Thyroid gland (tissue), 4 donors: Measurements from ENCODE around the gene UBE2H. TPM values are rescaled to one million over a fixed set of nuclear protein-coding genes. Genes with fewer than 3 reads are reported as not detected.

Experiments
- DNase-seq, 2 donors: peaks; one replicate each; pipeline ENCODE4 v3.0.0-alpha.2; 2019
- H3K27ac ChIP-seq, 3 donors: fragments of 200-600 bp; sonication (generic); 1 replicate in 2 of 3; 2 replicates in 1 of 3; pipeline ENCODE4 v1.5.1; 2016 to 2019; ENCODE audit warnings: mild to moderate bottlenecking in 1 of 3, moderate library complexity in 1 of 3
- H3K27me3 ChIP-seq: fragments of 200-600 bp; sonication (generic); one replicate; pipeline ENCODE4 v1.5.1; 2019
- H3K36me3 ChIP-seq, 2 donors: fragments of 200-600 bp; sonication (generic); one replicate each; pipeline ENCODE4 v1.5.1; 2016 to 2019
- H3K4me1 ChIP-seq, 2 donors: fragments of 200-600 bp; sonication (generic); one replicate each; pipeline ENCODE4 v1.5.1; 2017 to 2019
- H3K4me3 ChIP-seq, 3 donors: fragments of 200-600 bp; sonication (generic); replicated peaks in 1 of 3; 1 replicate in 2 of 3; 2 replicates in 1 of 3; pipeline ENCODE4 v1.5.1; 2016; ENCODE audit warnings: mild to moderate bottlenecking in 1 of 3
- H3K9me3 ChIP-seq: fragments of 200-600 bp; sonication (generic); one replicate; pipeline ENCODE4 v1.5.1; 2017
- CTCF ChIP-seq, 6 experiments: fragments of 200-600 bp in 3 of 6; fragments of 450-650 bp in 3 of 6; sonication (generic) in 3 of 6; IDR thresholded peaks; one replicate each; pipeline ENCODE4 v1.5.1; 2016 to 2019; ENCODE audit warnings: antibody characterized with exemption in 6 of 6, mild to moderate bottlenecking in 2 of 6, inconsistent platforms in 1 of 6, moderate library complexity in 1 of 6
- POLR2A ChIP-seq, 2 donors: fragments of 450-650 bp; IDR thresholded peaks; one replicate each; pipeline ENCODE4 v1.6.1; 2017; ENCODE audit warnings: antibody characterized with exemption in 2 of 2, mild to moderate bottlenecking in 2 of 2, moderate library complexity in 1 of 2
- WGBS, 2 donors: methylation state at CpG; one replicate each; pipeline ENCODE4 v1.1.5; 2017; 5-methylcytosine and 5-hydroxymethylcytosine counted together
- intact Hi-C: fragments of 100-400 bp; cut with DNase I; formaldehyde crosslinking; loops from one replicate; pipeline ENCODE4 v1.15.1; 2023
- total RNA-seq, 4 donors: library from RNA; depleted of rRNA; stranded (reverse); fragments of >200 nt; gene quantifications; one replicate each; pipeline ENCODE4 v1.2.3, GENCODE V29; 2016

The UBE2H gene
- total RNA-seq, 4 donors from 2014 or later, result 97.7 to 156 (median 122) TPM

GRCh38 chr7:129843978-129844840 is 108.6 kb downstream of the UBE2H start:
- Histone ChIP-seq H3K27ac (peak overlapping the region in 2 of 3 donors; percentile 6 to 17), H3K4me1 (peaks cover 30 to 57% of the 10 kb centered on the region in 2 donors)
- WGBS, 2 donors, result 78 to 82% methylated on average over 7 of the region's 7 CpGs

GRCh38 chr7:129843365-129843898 is 109.3 kb downstream of the UBE2H start:
- TF ChIP-seq POLR2A (IDR thresholded peaks at IDR 0.05), result no peak
- TF ChIP-seq CTCF (IDR thresholded peaks at IDR 0.05), result no peak
- WGBS, 2 donors, result 79 to 86% methylated on average over 12 of the region's 12 CpGs
- peaks cover 30 to 56% of the 10 kb centered on the region in 2 donors for H3K4me1 ChIP-seq
- H3K27ac ChIP-seq, result peak overlapping the region in 1 of 3 donors; percentile 6
- H3K27me3 ChIP-seq, result no peaks in the 10 kb centered on the region
- H3K4me3 ChIP-seq, result no peak overlapping the region
- no peaks in the 10 kb centered on the region for H3K9me3 ChIP-seq
- H3K36me3 ChIP-seq, result no peaks in the 10 kb centered on the region
- no peak for DNase-seq
- intact Hi-C loops, result no loop called here

More at GRCh38 chr7:129843978-129844840, 108.6 kb downstream of the UBE2H start:
- H3K4me3 ChIP-seq, result no peak overlapping the region
- intact Hi-C loops, result no loop called here
- TF ChIP-seq POLR2A (IDR thresholded peaks at IDR 0.05), result no peak
- TF ChIP-seq CTCF (IDR thresholded peaks at IDR 0.05), result no peak
- no peaks in the 10 kb centered on the region for H3K36me3 ChIP-seq
- H3K9me3 ChIP-seq, result no peaks in the 10 kb centered on the region
- no peaks in the 10 kb centered on the region for H3K27me3 ChIP-seq
- no peak for DNase-seq

GRCh38 chr7:129841465-129841864 is 111.3 kb downstream of the UBE2H start:
- Histone ChIP-seq H3K27me3 (no peaks in the 10 kb centered on the region), H3K27ac (peak overlapping the region; percentile 17 to 65 (median 25)), H3K9me3 (no peaks in the 10 kb centered on the region), H3K4me3 (no peak overlapping the region), H3K36me3 (no peaks in the 10 kb centered on the region), H3K4me1 (peaks cover 30 to 55% of the 10 kb centered on the region in 2 donors)
- no peak for TF ChIP-seq CTCF (IDR thresholded peaks at IDR 0.05)
- TF ChIP-seq POLR2A (IDR thresholded peaks at IDR 0.05), result no peak
- intact Hi-C loops, result no loop called here
- DNase-seq, result no peak
- 76 to 81% methylated on average over 3 of the region's 3 CpGs for WGBS, 2 donors

- no peak for TF ChIP-seq POLR2A (IDR thresholded peaks at IDR 0.05)
- TF ChIP-seq CTCF (IDR thresholded peaks at IDR 0.05), result no peak
These were observed 112.0 kb downstream of the UBE2H start for GRCh38 chr7:129840757-129841156.

GRCh38 chr7:129836983-129837382 is 115.8 kb downstream of the UBE2H start:
- 89 to 92% methylated on average over 3 of the region's 3 CpGs for WGBS, 2 donors
- TF ChIP-seq CTCF (IDR thresholded peaks at IDR 0.05) (no peak), POLR2A (IDR thresholded peaks at IDR 0.05) (no peak)
- intact Hi-C loops, result no loop called here
- Histone ChIP-seq H3K27ac (peak overlapping the region in 2 of 3 donors; percentile 59 to 76), H3K36me3 (peaks cover 0 to 4% of the 10 kb centered on the region in 2 donors), H3K9me3 (no peaks in the 10 kb centered on the region), H3K27me3 (no peaks in the 10 kb centered on the region), H3K4me1 (peaks cover 25 to 49% of the 10 kb centered on the region in 2 donors), H3K4me3 (no peak overlapping the region)
- DNase-seq, result no peak

More at GRCh38 chr7:129840757-129841156, 112.0 kb downstream of the UBE2H start:
- DNase-seq, result peak; percentile 22 to 56
- WGBS, 2 donors, result 41 to 50% methylated on average over 4 of the region's 4 CpGs
- Histone ChIP-seq H3K27me3 (no peaks in the 10 kb centered on the region), H3K36me3 (no peaks in the 10 kb centered on the region), H3K9me3 (no peaks in the 10 kb centered on the region), H3K4me1 (peaks cover 29 to 55% of the 10 kb centered on the region in 2 donors), H3K4me3 (no peak overlapping the region), H3K27ac (peak overlapping the region; percentile 17 to 65 (median 25))
- intact Hi-C loops, result no loop called here
